ENCODE measurements around the gene SSH2. TPM values are rescaled to one million over a fixed set of nuclear protein-coding genes. Genes with fewer than 3 reads are reported as not detected.

Gene SSH2
- total and polyA plus RNA-seq, 4 donors, result 7.5 to 14.1 (median 11.2) TPM

- no peak for DNase-seq (ENCODE audit: low spot score)
- Histone ChIP-seq H3K4me3 (ENCODE audit: low read depth in 1 of 3, low read length in 3 of 3) (no peak overlapping the region), H3K27ac (ENCODE audit: low read depth in 1 of 2, low read length in 2 of 2) (no peak overlapping the region), H3K9ac (ENCODE audit: low read depth in 1 of 2, low read length in 2 of 2) (no peak overlapping the region), H3K4me1 (ENCODE audit: control insufficient read depth in 4 of 4, insufficient read depth in 4 of 4, low read length in 3 of 4) (no peaks in the 10 kb centered on the region), H3K36me3 (ENCODE audit: control insufficient read depth in 4 of 4, insufficient read depth in 3 of 4, low read depth in 1 of 4, low read length in 3 of 4) (no peaks in the 10 kb centered on the region), H3K9me3 (ENCODE audit: control insufficient read depth in 4 of 4, low read length in 3 of 4) (no peaks in the 10 kb centered on the region), H3K27me3 (ENCODE audit: control insufficient read depth in 4 of 4, insufficient read depth in 4 of 4, low read length in 3 of 4) (no peaks in the 10 kb centered on the region)
- no peak for TF ChIP-seq CTCF (IDR thresholded peaks at IDR 0.05; ENCODE audit: low read depth, low read length, missing input control)
- no peak for TF ChIP-seq JUND (IDR thresholded peaks at IDR 0.05)
- TF ChIP-seq YY1 (IDR thresholded peaks at IDR 0.05), result no peak
- TF ChIP-seq FOXA2 (IDR thresholded peaks at IDR 0.05), result no peak
- no peak for TF ChIP-seq ATF3 (IDR thresholded peaks at IDR 0.05)
- no peak for TF ChIP-seq MAX (IDR thresholded peaks at IDR 0.05)
- no peak for TF ChIP-seq ZBTB33 (IDR thresholded peaks at IDR 0.05)
- no peak for TF ChIP-seq FOXA1 (IDR thresholded peaks at IDR 0.05)
- no peak for TF ChIP-seq RXRA (IDR thresholded peaks at IDR 0.05)
- no peak for TF ChIP-seq SP1 (IDR thresholded peaks at IDR 0.05)
- no peak for TF ChIP-seq HNF4A (conservative IDR thresholded peaks at IDR 0.05)
- 71% methylated on average over 2 of the region's 2 CpGs for WGBS
Observed at GRCh38 chr17:29846298-29846697, 83.7 kb downstream of the SSH2 start.

GRCh38 chr17:29844339-29845048 is 85.5 kb downstream of the SSH2 start:
- H3K9me3 ChIP-seq (ENCODE audit: control insufficient read depth in 4 of 4, low read length in 3 of 4), result no peaks in the 10 kb centered on the region
- H3K4me3 ChIP-seq (ENCODE audit: low read depth in 1 of 3, low read length in 3 of 3), result no peak overlapping the region
- H3K9ac ChIP-seq (ENCODE audit: low read depth in 1 of 2, low read length in 2 of 2), result no peak overlapping the region
- no peaks in the 10 kb centered on the region for H3K4me1 ChIP-seq (ENCODE audit: control insufficient read depth in 4 of 4, insufficient read depth in 4 of 4, low read length in 3 of 4)
- no peak for DNase-seq (ENCODE audit: low spot score)
- WGBS, result 91% methylated on average over 1 of the region's 1 CpG
- H3K27me3 ChIP-seq (ENCODE audit: control insufficient read depth in 4 of 4, insufficient read depth in 4 of 4, low read length in 3 of 4), result no peaks in the 10 kb centered on the region
- no peak overlapping the region for H3K27ac ChIP-seq (ENCODE audit: low read depth in 1 of 2, low read length in 2 of 2)
- H3K36me3 ChIP-seq (ENCODE audit: control insufficient read depth in 4 of 4, insufficient read depth in 3 of 4, low read depth in 1 of 4, low read length in 3 of 4), result peaks cover 0 to 3% (median 0%) of the 10 kb centered on the region in 4 donors
- no peak for TF ChIP-seq CTCF (IDR thresholded peaks at IDR 0.05; ENCODE audit: low read depth, low read length, missing input control)
- no peak for TF ChIP-seq TAF1 (conservative IDR thresholded peaks at IDR 0.05)
- no peak for TF ChIP-seq EGR1 (IDR thresholded peaks at IDR 0.05; ENCODE audit: low read depth in 2 of 2)
- no peak for TF ChIP-seq YY1 (IDR thresholded peaks at IDR 0.05)
- no peak for TF ChIP-seq GABPA (IDR thresholded peaks at IDR 0.05 in 1 of 2, conservative IDR thresholded peaks at IDR 0.05 in 1 of 2)
- no peak for TF ChIP-seq NR2F2 (IDR thresholded peaks at IDR 0.05)
- TF ChIP-seq RXRA (IDR thresholded peaks at IDR 0.05), result no peak
- no peak for TF ChIP-seq MAX (IDR thresholded peaks at IDR 0.05)
- no peak for TF ChIP-seq SP1 (IDR thresholded peaks at IDR 0.05)
- TF ChIP-seq FOXA2 (IDR thresholded peaks at IDR 0.05), result no peak
- TF ChIP-seq REST (IDR thresholded peaks at IDR 0.05), result no peak
- no peak for TF ChIP-seq ATF3 (IDR thresholded peaks at IDR 0.05)
- TF ChIP-seq RAD21 (IDR thresholded peaks at IDR 0.05), result no peak
- no peak for TF ChIP-seq FOXA1 (IDR thresholded peaks at IDR 0.05)
- no peak for TF ChIP-seq HNF4A (conservative IDR thresholded peaks at IDR 0.05)
- no peak for TF ChIP-seq ZBTB33 (IDR thresholded peaks at IDR 0.05)
- no peak for TF ChIP-seq JUND (IDR thresholded peaks at IDR 0.05)
